K562 treated with DMSO at 1 percent for 12 hours (cell line): ENCODE data around the gene FOXN1. TPM values are rescaled to one million over a fixed set of nuclear protein-coding genes. Genes with fewer than 3 reads are reported as not detected.

Experiments
- total RNA-seq: library from RNA; unstranded; fragments of 300-600 nt; gene quantifications from 2 replicates; pipeline ENCODE4 v1.2.3, GENCODE V29; 2022; ENCODE audit not compliant: insufficient read depth

Gene FOXN1
- not detected in 2 replicates for total RNA-seq

GRCh38 chr17:28505986-28506665 is at the start of gene FOXN1:
FOXN1 (plus strand) TSS chr17:28506348; CDS start chr17:28523970, 17,622 bp downstream.

GRCh38 chr17:28473542-28473941 is 32.6 kb upstream of the FOXN1 start, which contains the start of gene SLC13A2:
SLC13A2 (plus strand) TSS chr17:28473644; CDS start chr17:28473713, 69 bp downstream.

GRCh38 chr17:28552176-28552999 is 46.2 kb downstream of the FOXN1 start, which contains the start of gene UNC119:
UNC119 (minus strand) TSS chr17:28552624; CDS start chr17:28552557, 67 bp downstream.

GRCh38 chr17:28571361-28572122 is 65.4 kb downstream of the FOXN1 start, which contains the start of gene PIGS:
PIGS (minus strand) TSS chr17:28571524; CDS start chr17:28571496, 28 bp downstream.

GRCh38 chr17:28576758-28577465 is 70.8 kb downstream of the FOXN1 start, which contains the start of gene ALDOC:
ALDOC (minus strand) TSS chr17:28576895; CDS start chr17:28575532, 1,363 bp downstream.

Other genes with a start within 250 kb of the FOXN1 start
- gene TMEM97, start 187.1 kb upstream of the FOXN1 start, total RNA-seq: 18.5 and 38.9 TPM in 2 replicates
- gene IFT20, start 170.9 kb upstream of the FOXN1 start, total RNA-seq: 45.2 and 56.4 TPM in 2 replicates
- 10.8 and 26.3 TPM in 2 replicates for gene TNFAIP1, start 170.6 kb upstream of the FOXN1 start, total RNA-seq
- 60.4 and 87.3 TPM in 2 replicates for gene POLDIP2, start 148.8 kb upstream of the FOXN1 start, total RNA-seq
- not detected in 2 replicates for gene SEBOX, start 141.1 kb upstream of the FOXN1 start, total RNA-seq
- gene VTN, start 136.0 kb upstream of the FOXN1 start, total RNA-seq: 0.46 and 0.51 TPM in 2 replicates
- 0.94 and 3.4 TPM in 2 replicates for gene SARM1, start 134.7 kb upstream of the FOXN1 start, total RNA-seq
- gene SLC46A1, start 100.1 kb upstream of the FOXN1 start, total RNA-seq: 0.89 and 4.3 TPM in 2 replicates
- not detected in 2 replicates for gene SLC13A2, start 32.7 kb upstream of the FOXN1 start, total RNA-seq
- 39.8 and 45.5 TPM in 2 replicates for gene UNC119, start 46.3 kb downstream of the FOXN1 start, total RNA-seq
- 53.7 and 110 TPM in 2 replicates for gene PIGS, start 65.2 kb downstream of the FOXN1 start, total RNA-seq
- gene ALDOC, start 70.5 kb downstream of the FOXN1 start, total RNA-seq: 40.3 and 62.1 TPM in 2 replicates
- 98.4 and 152 TPM in 2 replicates for gene SPAG5, start 92.7 kb downstream of the FOXN1 start, total RNA-seq
- gene RSKR, start 107.8 kb downstream of the FOXN1 start, total RNA-seq: 4.1 and 22.2 TPM in 2 replicates
- 18.5 and 92.2 TPM in 2 replicates for gene BLTP2, start 138.8 kb downstream of the FOXN1 start, total RNA-seq
- gene SDF2, start 155.6 kb downstream of the FOXN1 start, total RNA-seq: 70.9 and 90.0 TPM in 2 replicates
- gene SUPT6H, start 155.9 kb downstream of the FOXN1 start, total RNA-seq: 29.5 and 79.1 TPM in 2 replicates
- gene PROCA1, start 205.5 kb downstream of the FOXN1 start, total RNA-seq: 3.8 and 8.4 TPM in 2 replicates
- gene RAB34, start 211.5 kb downstream of the FOXN1 start, total RNA-seq: not detected in 2 replicates
- 2,324 and 3,638 TPM in 2 replicates for gene RPL23A, start 213.6 kb downstream of the FOXN1 start, total RNA-seq
- gene TLCD1, start 219.9 kb downstream of the FOXN1 start, total RNA-seq: 7.9 and 10.9 TPM in 2 replicates
- gene NEK8, start 222.4 kb downstream of the FOXN1 start, total RNA-seq: 2.8 and 3.3 TPM in 2 replicates
- 104 and 114 TPM in 2 replicates for gene TRAF4, start 237.7 kb downstream of the FOXN1 start, total RNA-seq